Measurements from ENCODE around the gene MBD4. TPM values are rescaled to one million over a fixed set of nuclear protein-coding genes. Genes with fewer than 3 reads are reported as not detected.

Gene MBD4
- total RNA-seq, 1 donor: 34.9 TPM

- TF ChIP-seq CTCF (IDR thresholded peaks at IDR 0.05; ENCODE audit: insufficient read depth, low read length): no peak
- no peak for DNase-seq (ENCODE audit: low read depth)
- H3K4me3 ChIP-seq (ENCODE audit: low read depth, low read length): no peak overlapping the region
These were observed 9.7 kb upstream of the MBD4 start for GRCh38 chr3:129449279-129450115.

DNA sequence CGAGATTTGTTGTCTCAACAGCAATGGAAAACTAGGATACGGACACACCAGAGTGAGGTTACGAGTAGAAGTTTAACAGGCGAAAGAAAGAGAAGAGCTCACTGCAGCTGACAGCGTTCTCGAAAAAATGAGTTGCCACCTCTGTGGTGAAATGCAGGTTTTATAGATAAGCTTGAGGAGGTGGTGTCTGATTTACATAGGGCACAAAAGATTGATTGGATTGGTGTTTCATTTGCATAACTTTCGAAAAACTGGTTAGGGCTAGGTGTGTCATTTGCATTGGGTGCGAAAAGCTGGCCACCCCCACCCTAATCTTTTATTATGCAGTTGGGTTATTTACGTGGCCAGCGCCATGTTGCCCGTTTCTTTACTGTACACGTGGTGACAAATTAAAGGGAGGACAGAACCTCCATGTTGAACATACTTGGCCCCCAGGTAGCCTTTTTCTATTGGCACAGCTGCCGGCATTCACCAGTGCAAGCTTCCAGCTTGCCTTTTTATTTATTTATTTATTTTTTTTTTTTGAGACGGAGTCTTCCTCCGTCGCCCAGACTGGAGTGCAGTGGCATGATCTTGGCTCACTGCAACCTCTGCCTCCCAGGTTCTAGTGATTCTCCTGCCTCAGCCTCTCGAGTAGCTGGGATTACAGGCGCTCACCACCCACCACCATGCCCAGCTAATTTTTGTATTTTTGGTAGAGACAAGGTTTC is 8.6 kb upstream of the MBD4 start:
- TF ChIP-seq CTCF (IDR thresholded peaks at IDR 0.05; ENCODE audit: insufficient read depth, low read length): no peak
- no peak for DNase-seq (ENCODE audit: low read depth)
- H3K4me3 ChIP-seq (ENCODE audit: low read depth, low read length): no peak overlapping the region

GRCh38 chr3:129446926-129447325 is 7.2 kb upstream of the MBD4 start:
- H3K4me3 ChIP-seq (ENCODE audit: low read depth, low read length): no peak overlapping the region
- no peak for TF ChIP-seq CTCF (IDR thresholded peaks at IDR 0.05; ENCODE audit: insufficient read depth, low read length)
- no peak for DNase-seq (ENCODE audit: low read depth)

- H3K4me3 ChIP-seq (ENCODE audit: low read depth, low read length): no peak overlapping the region
- TF ChIP-seq CTCF (IDR thresholded peaks at IDR 0.05; ENCODE audit: insufficient read depth, low read length): no peak
- no peak for DNase-seq (ENCODE audit: low read depth)
These were observed 5.7 kb upstream of the MBD4 start for GRCh38 chr3:129445471-129445870.

DNA sequence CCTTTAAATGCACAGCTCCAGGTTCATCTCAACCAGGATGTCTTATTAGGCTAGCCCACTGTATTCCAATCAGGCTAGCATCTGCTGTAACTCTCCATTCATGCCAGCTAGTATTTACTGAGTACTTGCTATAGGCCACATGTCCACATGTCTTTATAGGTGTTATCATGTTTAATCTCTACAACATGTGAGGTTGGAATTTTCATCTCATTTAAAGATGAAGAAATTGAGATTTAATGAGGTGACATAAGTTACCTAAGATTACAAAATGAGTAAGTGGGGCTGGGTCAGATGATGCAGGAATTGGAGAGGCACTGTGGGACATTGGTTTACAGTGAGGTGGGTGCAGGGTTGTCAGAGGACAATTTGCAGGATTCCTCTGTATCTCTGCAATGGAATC is 3.2 kb upstream of the MBD4 start:
- no peak for TF ChIP-seq CTCF (IDR thresholded peaks at IDR 0.05; ENCODE audit: insufficient read depth, low read length)
- DNase-seq (ENCODE audit: low read depth): no peak
- H3K4me3 ChIP-seq (ENCODE audit: low read depth, low read length): no peak overlapping the region

DNA sequence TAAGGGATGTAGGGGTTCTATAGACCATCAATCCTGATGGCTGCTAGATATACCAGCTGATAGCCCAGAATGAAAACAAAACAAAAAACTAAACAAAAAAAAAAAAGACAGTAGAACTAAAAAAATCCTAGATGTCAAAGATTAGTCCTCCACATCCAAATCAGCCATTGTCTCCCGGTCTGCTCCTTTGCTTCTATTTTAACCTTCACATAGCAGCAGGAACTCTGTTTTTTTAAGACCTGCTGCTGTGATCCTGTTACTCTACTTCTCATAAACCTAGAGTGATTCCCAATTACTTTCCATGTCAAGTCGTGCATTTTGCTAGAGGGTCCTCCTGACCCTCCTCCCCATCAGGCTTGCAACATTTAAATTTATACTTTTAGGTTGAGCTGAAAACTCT is 2.7 kb upstream of the MBD4 start:
- H3K4me3 ChIP-seq (ENCODE audit: low read depth, low read length): peak overlapping the region; percentile 11
- TF ChIP-seq CTCF (IDR thresholded peaks at IDR 0.05; ENCODE audit: insufficient read depth, low read length): no peak
- no peak for DNase-seq (ENCODE audit: low read depth)

All from fibroblast of the aortic adventitia (primary cell).